Activated naive CD8-positive, alpha-beta T cell treated with anti-CD3 and anti-CD28 coated beads, Interleukin-2, amount 10 ng/mL, durations not matched to agents 7 days and 5 days (primary cell): ENCODE measurements around the gene ATP6V1G3. TPM values are rescaled to one million over a fixed set of nuclear protein-coding genes. Genes with fewer than 3 reads are reported as not detected.
"Not testable (repeated sequence)": the region's sequence is repeated elsewhere in the genome, so short reads cannot be mapped to it uniquely, and the experiment has no call there.

Experiments used
- ATAC-seq: fragments of 150-1000 bp; cut with Tn5 transposase; one replicate; pipeline ENCODE4 v1.10.0; 2021; ENCODE audit warnings: low read depth, moderate library complexity
- POLR2A ChIA-PET: fragments of 350-600 bp; sonication (Branson Sonifier 250); formaldehyde crosslinking; loops from one replicate; lab custom pipeline; 2021; ENCODE audit warnings: antibody characterized with exemption; lab: Charles Lee
- DNase-seq: peaks from one replicate; pipeline ENCODE4 v3.0.0; 2021
- H3K27ac Mint-ChIP-seq: one replicate; pipeline ENCODE4 v1.8.0; 2022; ENCODE audit warnings: mild to moderate bottlenecking, mixed read lengths
- H3K27me3 Mint-ChIP-seq: one replicate; pipeline ENCODE4 v1.8.0; 2022; ENCODE audit warnings: mild to moderate bottlenecking, moderate library complexity, mixed read lengths
- H3K36me3 Mint-ChIP-seq: one replicate; pipeline ENCODE4 v1.8.0; 2021; ENCODE audit warnings: mild to moderate bottlenecking, mixed read lengths
- H3K4me1 Mint-ChIP-seq: one replicate; pipeline ENCODE4 v1.8.0; 2021; ENCODE audit warnings: mixed read lengths
- H3K4me3 Mint-ChIP-seq: one replicate; pipeline ENCODE4 v1.8.0; 2022; ENCODE audit warnings: mild to moderate bottlenecking, moderate library complexity, mixed read lengths
- H3K9me3 Mint-ChIP-seq: one replicate; pipeline ENCODE4 v1.8.0; 2021; ENCODE audit warnings: mixed read lengths
- total RNA-seq, 2 experiments: library from RNA; stranded (reverse); gene quantifications; one replicate each; pipeline ENCODE4 v1.2.3, GENCODE V29; 2021

ATP6V1G3 gene
- total RNA-seq, 2 experiments from 2014 or later = not detected

- H3K9me3 Mint-ChIP-seq = peaks cover 1% of the 10 kb centered on the region
Measured at GRCh38 chr1:198534548-198535418, 5.7 kb downstream of the ATP6V1G3 start.

GRCh38 chr1:198531891-198532290 is 8.6 kb downstream of the ATP6V1G3 start:
- DNase-seq (no peak), ATAC-seq (no peak)
- POLR2A ChIA-PET = interaction anchor here (0.6 to 0.7 kb wide), 2 partner anchors 10 to 147 kb away, joined by 3 read pairs; no protein-coding TSS in a partner anchor

More at GRCh38 chr1:198534548-198535418, 5.7 kb downstream of the ATP6V1G3 start:
- H3K36me3 Mint-ChIP-seq = peaks cover 13% of the 10 kb centered on the region
- peak overlapping the region; percentile 74 for H3K27ac Mint-ChIP-seq
- ATAC-seq (peak; percentile 38), DNase-seq (no peak)
- POLR2A ChIA-PET = interaction anchor here (0.9 to 2.1 kb wide), 3 partner anchors 78 to 104 kb away, joined by 3 to 5 read pairs (median 3); partner anchors contain the start of gene PTPRC
- H3K4me1 Mint-ChIP-seq = peaks cover 49% of the 10 kb centered on the region
- H3K4me3 Mint-ChIP-seq = peak overlapping the region; percentile 68
- no peaks in the 10 kb centered on the region for H3K27me3 Mint-ChIP-seq

DNA sequence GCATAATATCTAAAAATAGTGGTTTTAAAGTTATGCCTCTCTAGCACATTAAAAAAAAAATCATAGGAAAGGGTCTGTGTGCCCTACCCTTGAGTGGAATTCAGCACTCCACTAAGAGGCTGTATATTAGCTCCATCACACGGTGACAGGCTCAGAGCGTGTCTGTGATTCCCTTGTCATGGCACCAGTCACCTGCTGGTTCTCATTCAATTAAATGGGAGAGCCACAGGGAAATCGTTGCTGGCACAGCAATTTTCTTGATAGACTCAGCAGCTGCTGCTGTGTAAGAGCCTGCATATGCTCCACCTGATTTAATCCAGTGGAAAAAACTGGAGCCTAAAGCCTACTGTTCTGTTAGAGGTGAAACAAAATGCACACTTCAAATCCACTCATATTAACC is 9.5 kb downstream of the ATP6V1G3 start:
- Mint-ChIP-seq H3K4me3 (no peak overlapping the region), H3K4me1 (peaks cover 36% of the 10 kb centered on the region)
- no peak for ATAC-seq

More at GRCh38 chr1:198531891-198532290, 8.6 kb downstream of the ATP6V1G3 start:
- peaks cover 37% of the 10 kb centered on the region for H3K4me1 Mint-ChIP-seq
- H3K27ac Mint-ChIP-seq = no peak overlapping the region
- H3K27me3 Mint-ChIP-seq = no peaks in the 10 kb centered on the region
- H3K9me3 Mint-ChIP-seq = peaks cover 1% of the 10 kb centered on the region
- peaks cover 14% of the 10 kb centered on the region for H3K36me3 Mint-ChIP-seq
- H3K4me3 Mint-ChIP-seq = no peak overlapping the region

DNA sequence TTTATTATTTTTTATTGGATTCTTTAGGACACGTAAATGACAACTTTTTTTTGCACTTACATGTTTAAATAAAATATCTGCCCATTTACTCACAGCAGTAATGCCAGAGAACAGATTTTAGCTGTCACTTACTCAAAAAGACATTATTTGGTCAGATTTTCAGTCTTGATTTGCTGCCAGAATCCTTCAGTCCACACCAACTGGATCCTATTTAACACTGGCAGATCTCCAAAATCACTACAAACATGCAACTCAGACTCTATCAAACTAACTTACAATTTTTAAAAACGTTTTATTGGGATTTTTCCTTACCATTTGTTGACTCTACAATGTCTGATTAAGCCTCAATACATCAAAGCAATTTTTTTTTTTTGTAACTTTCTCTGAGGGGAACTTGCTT is 11.1 kb downstream of the ATP6V1G3 start:
- Mint-ChIP-seq H3K9me3 (peaks cover 1% of the 10 kb centered on the region), H3K27me3 (no peaks in the 10 kb centered on the region), H3K27ac (no peak overlapping the region), H3K4me3 (no peak overlapping the region), H3K36me3 (peaks cover 12% of the 10 kb centered on the region), H3K4me1 (peaks cover 35% of the 10 kb centered on the region)
- DNase-seq = no peak
- no peak for ATAC-seq
- POLR2A ChIA-PET = interaction anchor here (1.1 to 1.2 kb wide), 2 partner anchors 92 to 105 kb away, joined by 3 to 4 read pairs; no protein-coding TSS in a partner anchor

More for the DNA sequence above, 9.5 kb downstream of the ATP6V1G3 start:
- Mint-ChIP-seq H3K27me3 (no peaks in the 10 kb centered on the region), H3K36me3 (peaks cover 14% of the 10 kb centered on the region), H3K9me3 (peaks cover 1% of the 10 kb centered on the region), H3K27ac (no peak overlapping the region)
- POLR2A ChIA-PET = interaction anchor here (0.6 to 0.7 kb wide), 2 partner anchors 148 kb away, joined by 3 to 4 read pairs; no protein-coding TSS in a partner anchor
- no peak for DNase-seq

DNA sequence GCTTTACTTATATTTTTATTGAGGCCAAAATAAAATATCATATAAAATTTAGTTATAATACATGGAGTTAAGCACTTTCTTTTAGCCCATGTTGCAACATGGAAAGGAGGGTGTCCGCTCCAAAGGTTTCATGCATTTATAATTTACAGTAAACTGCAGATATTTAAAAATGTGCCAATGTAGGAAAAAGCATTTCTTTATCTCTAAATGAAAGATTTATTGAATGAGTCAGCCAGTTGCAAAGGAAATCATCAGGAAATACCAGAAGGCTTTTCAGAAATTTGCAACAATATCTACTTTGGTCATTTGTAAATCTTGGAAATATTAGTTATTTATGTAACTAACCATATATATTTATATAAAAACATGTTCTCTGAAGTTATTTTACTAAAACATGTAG is 12.1 kb downstream of the ATP6V1G3 start:
- Mint-ChIP-seq H3K9me3 (no peaks in the 10 kb centered on the region), H3K36me3 (peaks cover 6% of the 10 kb centered on the region), H3K27me3 (no peaks in the 10 kb centered on the region), H3K4me1 (peaks cover 28% of the 10 kb centered on the region), H3K4me3 (no peak overlapping the region), H3K27ac (no peak overlapping the region)
- DNase-seq (no peak), ATAC-seq (no peak)
- POLR2A ChIA-PET = no interaction called here

DNA sequence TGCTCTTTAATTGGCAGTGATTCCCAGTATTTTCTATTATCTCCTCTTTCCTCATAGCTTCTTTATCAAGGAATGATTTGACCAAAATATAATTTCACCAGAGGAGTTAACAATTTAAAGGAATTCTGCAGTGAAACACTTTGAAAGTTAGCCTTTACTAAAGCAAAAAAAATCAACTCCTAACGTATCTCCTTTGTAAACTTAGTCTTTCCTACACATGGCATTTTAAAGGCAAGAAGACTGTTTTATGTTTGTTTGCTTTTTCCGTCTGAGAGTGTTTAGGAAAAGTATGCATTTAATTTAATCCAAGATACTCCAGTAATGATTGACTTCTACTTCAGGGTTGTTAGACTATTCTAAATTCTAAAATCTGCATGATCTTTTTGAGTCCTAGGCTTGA is 15.9 kb downstream of the ATP6V1G3 start:
- POLR2A ChIA-PET = interaction anchor here (0.7 to 4.2 kb wide), 7 partner anchors 96 to 160 kb away, joined by 3 to 32 read pairs (median 6); partner anchors contain the start of gene PTPRC
- Mint-ChIP-seq H3K36me3 (peaks cover 3% of the 10 kb centered on the region), H3K27ac (peak overlapping the region; percentile 89), H3K9me3 (no peaks in the 10 kb centered on the region), H3K4me3 (peak overlapping the region; percentile 79), H3K4me1 (peaks cover 52% of the 10 kb centered on the region), H3K27me3 (no peaks in the 10 kb centered on the region)
- DNase-seq = no peak
- no peak for ATAC-seq

DNA sequence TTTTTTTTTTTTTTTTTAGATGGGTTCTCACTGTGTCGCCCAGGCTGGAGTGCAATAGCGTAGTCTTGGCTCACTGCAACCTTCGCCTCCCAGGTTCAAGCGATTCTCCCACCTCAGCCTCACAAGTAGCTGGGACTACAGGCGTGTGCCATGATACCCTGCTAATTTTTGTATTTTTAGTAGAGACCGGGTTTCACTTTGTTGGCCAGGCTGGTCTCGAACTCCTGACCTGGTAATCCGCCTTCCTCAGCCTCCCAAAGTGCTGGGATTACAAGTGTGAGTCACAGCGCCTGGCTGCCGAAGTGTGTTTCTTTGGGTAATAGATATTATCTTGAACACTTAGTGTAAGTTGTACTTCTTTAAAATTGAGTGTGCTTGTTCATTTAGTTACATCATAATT is 16.4 kb downstream of the ATP6V1G3 start:
- peak overlapping the region; percentile 89 for H3K27ac Mint-ChIP-seq
- ATAC-seq, H3K36me3 Mint-ChIP-seq, H3K27me3 Mint-ChIP-seq, H3K9me3 Mint-ChIP-seq: not testable (repeated sequence)
- H3K4me1 Mint-ChIP-seq = peaks cover 56% of the 10 kb centered on the region
- peak overlapping the region; percentile 79 for H3K4me3 Mint-ChIP-seq
- POLR2A ChIA-PET = interaction anchor here (0.7 to 4.2 kb wide), 7 partner anchors 86 to 161 kb away, joined by 3 to 32 read pairs (median 6); partner anchors contain the start of gene PTPRC
- DNase-seq = peak; percentile 45

GRCh38 chr1:198523182-198523950 is 17.1 kb downstream of the ATP6V1G3 start:
- Mint-ChIP-seq H3K27ac (peak overlapping the region; percentile 89), H3K4me3 (peak overlapping the region; percentile 79), H3K4me1 (peaks cover 62% of the 10 kb centered on the region), H3K27me3 (no peaks in the 10 kb centered on the region), H3K9me3 (no peaks in the 10 kb centered on the region), H3K36me3 (peaks cover 3% of the 10 kb centered on the region)
- POLR2A ChIA-PET = interaction anchor here (0.7 to 4.2 kb wide), 12 partner anchors 33 to 366 kb away, joined by 3 to 32 read pairs (median 5); partner anchors contain the start of gene PTPRC
- ATAC-seq = peak; percentile 71
- DNase-seq = no peak

DNA sequence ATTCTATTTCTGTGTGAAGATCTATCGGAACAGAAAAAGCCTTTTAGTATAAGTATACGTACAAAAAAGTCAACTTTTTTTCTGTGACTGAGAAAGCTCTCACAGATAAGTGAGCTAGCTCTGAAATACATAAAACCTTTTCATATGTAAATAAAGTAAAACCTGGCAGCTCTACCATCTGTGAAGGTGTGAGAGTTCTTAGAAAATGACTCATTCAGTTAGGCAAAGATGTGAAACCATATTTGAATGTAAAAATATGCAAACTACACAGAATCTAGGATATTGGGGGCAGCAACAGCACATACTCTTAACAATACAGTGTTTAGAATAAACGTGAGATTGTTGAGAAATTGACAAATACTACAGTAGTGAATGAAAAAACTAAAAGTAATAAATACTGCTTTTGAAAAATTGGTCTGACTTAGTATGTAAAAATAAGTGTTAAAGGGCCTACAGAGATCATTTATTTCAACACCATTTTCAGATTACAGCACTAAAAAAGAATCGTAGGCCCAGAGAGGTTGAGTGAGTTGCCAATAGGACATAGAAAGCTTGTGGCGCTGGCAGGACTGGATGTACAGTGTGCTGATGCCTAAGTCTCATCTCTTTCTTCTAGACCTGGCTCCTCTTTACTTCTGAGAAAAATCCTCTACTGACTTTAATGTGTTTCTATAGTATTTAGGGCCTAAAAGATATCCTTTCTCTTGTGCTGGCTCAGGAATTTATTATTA is 19.8 kb downstream of the ATP6V1G3 start:
- ATAC-seq (peak; percentile 56), DNase-seq (no peak)
- Mint-ChIP-seq H3K4me3 (peak overlapping the region; percentile 68), H3K9me3 (no peaks in the 10 kb centered on the region), H3K27ac (peak overlapping the region; percentile 78), H3K36me3 (peaks cover 3% of the 10 kb centered on the region), H3K4me1 (peaks cover 51% of the 10 kb centered on the region), H3K27me3 (no peaks in the 10 kb centered on the region)
- POLR2A ChIA-PET = interaction anchor here (1.4 to 2.1 kb wide), 4 partner anchors 99 to 162 kb away, joined by 6 to 8 read pairs (median 7); no protein-coding TSS in a partner anchor

DNA sequence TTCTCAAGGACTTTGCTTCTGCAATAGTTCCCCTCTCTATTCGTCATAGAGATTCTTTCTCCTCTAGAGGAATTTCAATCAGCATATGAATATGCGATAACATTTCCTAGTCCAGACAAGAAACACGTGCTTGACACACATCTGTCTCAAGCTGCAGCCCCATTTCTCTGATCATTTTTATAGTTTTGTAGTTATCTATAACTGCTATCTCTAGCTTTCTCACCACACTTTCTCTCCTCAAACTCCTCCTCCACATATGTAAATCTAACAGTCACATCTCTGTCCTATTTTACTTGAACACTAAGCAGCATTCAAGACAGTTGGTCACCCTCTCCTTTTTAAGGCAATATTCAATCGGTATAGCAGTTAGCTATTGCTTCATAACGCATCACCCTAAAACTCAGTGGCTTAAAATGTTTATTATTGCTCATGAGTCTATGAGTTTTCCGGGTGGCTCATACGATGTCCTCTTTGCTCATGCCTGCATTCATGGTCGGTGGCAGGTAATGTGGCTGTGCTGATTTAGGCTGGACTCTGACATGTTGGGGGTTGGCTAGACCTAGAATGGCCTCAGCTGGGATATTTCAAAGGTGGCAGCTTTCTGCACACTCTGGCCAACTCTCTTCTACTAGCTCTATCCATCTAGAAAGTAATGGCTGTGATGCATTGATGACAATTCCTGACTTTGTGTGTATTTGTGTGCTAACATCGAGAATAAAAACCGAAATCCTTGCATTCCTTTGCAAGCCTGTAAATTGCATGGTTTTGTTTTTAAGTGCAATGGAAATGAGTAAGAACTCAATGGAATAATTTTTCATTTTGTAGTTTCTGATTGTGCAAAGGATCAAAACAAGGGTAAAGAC is 20.6 kb downstream of the ATP6V1G3 start:
- POLR2A ChIA-PET = interaction anchor here (0.7 to 2.1 kb wide), 5 partner anchors 100 to 230 kb away, joined by 3 to 8 read pairs (median 7); no protein-coding TSS in a partner anchor
- no peaks in the 10 kb centered on the region for H3K9me3 Mint-ChIP-seq
- DNase-seq (no peak), ATAC-seq (no peak)
- peak overlapping the region; percentile 78 for H3K27ac Mint-ChIP-seq
- H3K36me3 Mint-ChIP-seq = peaks cover 5% of the 10 kb centered on the region
- H3K4me1 Mint-ChIP-seq = peaks cover 49% of the 10 kb centered on the region
- no peaks in the 10 kb centered on the region for H3K27me3 Mint-ChIP-seq
- peak overlapping the region; percentile 68 for H3K4me3 Mint-ChIP-seq

DNA sequence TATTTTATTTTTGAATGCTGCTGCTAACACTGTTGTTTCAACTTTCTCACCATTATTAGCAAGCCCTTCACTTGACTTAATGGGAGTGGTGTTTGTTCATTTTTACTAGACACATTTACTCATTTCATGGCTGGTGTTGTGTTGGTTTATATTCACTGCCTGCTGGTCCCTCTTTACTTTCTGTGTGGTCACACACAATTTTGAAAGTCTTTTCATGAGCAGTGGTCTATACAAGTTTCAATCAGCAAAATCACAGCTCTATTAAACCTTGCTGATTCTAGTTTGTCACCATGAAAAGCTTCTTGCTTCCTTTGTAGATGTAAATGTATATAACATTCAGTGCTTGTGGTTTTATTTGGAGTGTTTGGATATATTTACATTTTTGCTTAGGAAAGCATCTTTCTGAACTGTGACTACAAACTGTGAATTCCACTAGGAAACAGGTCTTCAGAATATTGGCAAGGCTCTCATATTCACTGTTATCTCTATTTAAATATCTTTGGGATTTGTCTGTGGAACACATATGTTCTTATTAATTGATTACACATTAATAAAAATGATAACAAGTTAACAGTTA is 22.8 kb downstream of the ATP6V1G3 start:
- H3K27ac Mint-ChIP-seq = no peak overlapping the region
- H3K4me3 Mint-ChIP-seq = no peak overlapping the region
- H3K9me3 Mint-ChIP-seq = peaks cover 2% of the 10 kb centered on the region
- H3K36me3 Mint-ChIP-seq = peaks cover 7% of the 10 kb centered on the region
- no peaks in the 10 kb centered on the region for H3K27me3 Mint-ChIP-seq
- POLR2A ChIA-PET = no interaction called here
- DNase-seq (no peak), ATAC-seq (no peak)
- peaks cover 41% of the 10 kb centered on the region for H3K4me1 Mint-ChIP-seq
